DND-41 (cell line): ENCODE data around the gene MAPK1IP1L.

Source experiments
- ATAC-seq: fragments of 200-7000 bp; cut with Tn5 transposase; 3 replicates; pipeline ENCODE4 v1.9.1; 2021; ENCODE audit warnings: low read depth; ENCODE audit not compliant: insufficient read depth
- DNase-seq: peaks from one replicate; pipeline ENCODE4 v3.0.0-alpha.2; 2020
- H2AFZ ChIP-seq: 2 replicates; pipeline ENCODE4 v1.6.0; 2012; ENCODE audit warnings: low read depth, low read length
- H3K27ac ChIP-seq: 2 replicates; pipeline ENCODE4 v1.5.1; 2012; ENCODE audit warnings: low read length, inconsistent platforms
- H3K27me3 ChIP-seq: fragments of 200-600 bp; sonication (generic); 2 replicates; pipeline ENCODE4 v1.6.0; 2012; ENCODE audit warnings: low read length, mild to moderate bottlenecking, inconsistent platforms; ENCODE audit not compliant: insufficient read depth, poor library complexity
- H3K36me3 ChIP-seq: 2 replicates; pipeline ENCODE4 v1.5.1; 2012; ENCODE audit warnings: low read length, inconsistent platforms; ENCODE audit not compliant: insufficient read depth
- H3K4me1 ChIP-seq: 2 replicates; pipeline ENCODE4 v1.5.1; 2012; ENCODE audit warnings: mild to moderate bottlenecking, low read length; ENCODE audit not compliant: insufficient read depth
- H3K4me2 ChIP-seq: 2 replicates; pipeline ENCODE4 v1.6.0; 2012; ENCODE audit warnings: mild to moderate bottlenecking, moderate library complexity, low read length, inconsistent platforms; ENCODE audit not compliant: insufficient read depth
- H3K4me3 ChIP-seq, 2 experiments: fragments of 200-600 bp in 1 of 2; shearing (Covaris generic) in 1 of 2; 2 replicates each; pipeline ENCODE4 v1.5.1; 2012 to 2016; ENCODE audit warnings: inconsistent platforms in 2 of 2, low read length in 2 of 2, mild to moderate bottlenecking in 2 of 2, low read depth in 1 of 2, moderate library complexity in 1 of 2
- H3K79me2 ChIP-seq: 2 replicates; pipeline ENCODE4 v1.6.0; 2012; ENCODE audit warnings: low read length, inconsistent platforms; ENCODE audit not compliant: insufficient read depth
- H3K9ac ChIP-seq: 2 replicates; pipeline ENCODE4 v1.6.0; 2012; ENCODE audit warnings: low read depth, mild to moderate bottlenecking, inconsistent platforms, low read length, moderate library complexity
- H3K9me3 ChIP-seq: 2 replicates; pipeline ENCODE4 v1.5.1; 2012; ENCODE audit warnings: low read length, moderate library complexity, mild to moderate bottlenecking, inconsistent platforms; ENCODE audit not compliant: insufficient read depth, severe bottlenecking
- H4K20me1 ChIP-seq: 2 replicates; pipeline ENCODE4 v1.6.0; 2012; ENCODE audit warnings: low read length; ENCODE audit not compliant: insufficient read depth
- EZH2 ChIP-seq: IDR thresholded peaks from 3 replicates; pipeline ENCODE4 v1.6.1; 2012; ENCODE audit warnings: borderline replicate concordance, low read depth, mild to moderate bottlenecking, moderate library complexity, low read length, inconsistent platforms; ENCODE audit not compliant: severe bottlenecking
- TF ChIP-seq, protein P1 (sequence below): IDR thresholded peaks from 2 replicates; pipeline ENCODE4 v1.5.1; 2012; ENCODE audit warnings: borderline replicate concordance, low read length, moderate library complexity, mild to moderate bottlenecking; ENCODE audit not compliant: poor library complexity, severe bottlenecking; ENCODE audit errors: extremely low read depth

Gene MAPK1IP1L

GRCh38 chr14:55111122-55111708 lies 59.8 kb downstream of the MAPK1IP1L start:
- ATAC-seq (no peak), DNase-seq (no peak)
- no peaks in the 10 kb centered on the region for H3K4me1 ChIP-seq
- H3K27ac ChIP-seq, result no peak overlapping the region
- H3K79me2 ChIP-seq, result no peaks in the 10 kb centered on the region
- H4K20me1 ChIP-seq, result no peaks in the 10 kb centered on the region
- no peaks in the 10 kb centered on the region for H3K27me3 ChIP-seq
- TF ChIP-seq EZH2, result no peak
- TF ChIP-seq, protein P1, sequence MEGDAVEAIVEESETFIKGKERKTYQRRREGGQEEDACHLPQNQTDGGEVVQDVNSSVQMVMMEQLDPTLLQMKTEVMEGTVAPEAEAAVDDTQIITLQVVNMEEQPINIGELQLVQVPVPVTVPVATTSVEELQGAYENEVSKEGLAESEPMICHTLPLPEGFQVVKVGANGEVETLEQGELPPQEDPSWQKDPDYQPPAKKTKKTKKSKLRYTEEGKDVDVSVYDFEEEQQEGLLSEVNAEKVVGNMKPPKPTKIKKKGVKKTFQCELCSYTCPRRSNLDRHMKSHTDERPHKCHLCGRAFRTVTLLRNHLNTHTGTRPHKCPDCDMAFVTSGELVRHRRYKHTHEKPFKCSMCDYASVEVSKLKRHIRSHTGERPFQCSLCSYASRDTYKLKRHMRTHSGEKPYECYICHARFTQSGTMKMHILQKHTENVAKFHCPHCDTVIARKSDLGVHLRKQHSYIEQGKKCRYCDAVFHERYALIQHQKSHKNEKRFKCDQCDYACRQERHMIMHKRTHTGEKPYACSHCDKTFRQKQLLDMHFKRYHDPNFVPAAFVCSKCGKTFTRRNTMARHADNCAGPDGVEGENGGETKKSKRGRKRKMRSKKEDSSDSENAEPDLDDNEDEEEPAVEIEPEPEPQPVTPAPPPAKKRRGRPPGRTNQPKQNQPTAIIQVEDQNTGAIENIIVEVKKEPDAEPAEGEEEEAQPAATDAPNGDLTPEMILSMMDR, result no peak
- H3K9ac ChIP-seq, result no peak overlapping the region
- no peaks in the 10 kb centered on the region for H3K9me3 ChIP-seq
- H3K4me2 ChIP-seq, result no peak overlapping the region
- no peak overlapping the region for H3K4me3 ChIP-seq
- no peak overlapping the region for H2AFZ ChIP-seq
- no peaks in the 10 kb centered on the region for H3K36me3 ChIP-seq

GRCh38 chr14:55114720-55115119 lies 63.3 kb downstream of the MAPK1IP1L start:
- DNase-seq (no peak), ATAC-seq (no peak)
- no peak overlapping the region for H3K9ac ChIP-seq
- no peaks in the 10 kb centered on the region for H3K36me3 ChIP-seq
- H3K4me1 ChIP-seq, result no peaks in the 10 kb centered on the region
- no peak overlapping the region for H3K4me2 ChIP-seq
- no peaks in the 10 kb centered on the region for H3K79me2 ChIP-seq
- H3K9me3 ChIP-seq, result no peaks in the 10 kb centered on the region
- H3K27me3 ChIP-seq, result no peaks in the 10 kb centered on the region
- H3K4me3 ChIP-seq, result no peak overlapping the region
- H3K27ac ChIP-seq, result no peak overlapping the region
- TF ChIP-seq, protein P1, result no peak
- no peak for TF ChIP-seq EZH2
- no peak overlapping the region for H2AFZ ChIP-seq
- H4K20me1 ChIP-seq, result no peaks in the 10 kb centered on the region

GRCh38 chr14:55115460-55115859 lies 64.0 kb downstream of the MAPK1IP1L start:
- H3K36me3 ChIP-seq, result no peaks in the 10 kb centered on the region
- no peak for ATAC-seq
- DNase-seq, result no peak
- no peak for TF ChIP-seq EZH2
- TF ChIP-seq, protein P1, result no peak
- no peak overlapping the region for H3K9ac ChIP-seq
- no peaks in the 10 kb centered on the region for H3K27me3 ChIP-seq
- H3K79me2 ChIP-seq, result no peaks in the 10 kb centered on the region
- no peak overlapping the region for H3K4me3 ChIP-seq
- no peak overlapping the region for H2AFZ ChIP-seq
- H3K4me1 ChIP-seq, result no peaks in the 10 kb centered on the region
- no peak overlapping the region for H3K4me2 ChIP-seq
- H3K27ac ChIP-seq, result no peak overlapping the region
- no peaks in the 10 kb centered on the region for H3K9me3 ChIP-seq
- H4K20me1 ChIP-seq, result no peaks in the 10 kb centered on the region
